NCI-H345 treated with DMSO at 0.1 percent for 48 hours (cell line): Measurements from ENCODE around the gene THSD7B.

Experiments
- DNase-seq: peaks from one replicate; lab custom pipeline; 2025; ENCODE audit not compliant: unreplicated experiment; lab: John Stamatoyannopoulos, UW

Gene THSD7B

DNA sequence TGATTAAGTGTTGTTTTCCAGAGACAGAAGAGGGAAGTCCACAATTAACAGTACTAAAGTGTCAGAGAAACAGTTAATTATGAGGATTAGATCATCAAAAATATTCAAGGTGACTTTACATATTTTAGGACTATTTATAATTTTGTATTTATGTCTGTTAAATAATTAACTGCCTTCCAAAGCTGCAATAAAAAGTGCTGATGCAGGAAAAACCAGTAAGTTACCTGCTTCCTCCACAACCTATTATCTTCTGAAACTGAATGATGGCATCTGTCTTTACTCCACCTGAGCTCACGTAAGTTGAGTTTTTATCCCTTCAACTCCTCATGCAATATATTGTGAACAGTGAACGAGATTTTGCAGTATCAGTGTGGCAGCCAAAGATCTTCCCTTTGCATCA is 570.7 kb downstream of the THSD7B start:
- no peak for DNase-seq

DNA sequence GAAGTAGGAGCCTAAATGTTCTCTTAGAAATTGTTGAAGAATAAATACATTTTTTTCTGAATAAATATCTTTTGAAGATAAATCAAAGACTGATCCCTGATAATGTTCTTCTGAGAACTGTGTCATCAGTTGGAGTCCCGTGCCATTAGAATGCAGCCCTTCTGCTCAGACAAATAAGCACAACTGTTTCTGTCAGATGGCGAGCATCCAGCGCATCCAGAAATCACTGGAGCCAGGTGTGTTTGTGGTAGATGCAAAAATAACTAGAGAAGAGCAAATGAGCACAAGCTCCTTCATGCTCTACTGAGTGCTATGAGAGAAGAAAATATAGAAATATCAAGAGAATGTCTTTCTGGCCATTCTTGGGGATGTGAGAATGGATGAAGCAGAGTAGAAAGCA is 573.7 kb downstream of the THSD7B start:
- no peak for DNase-seq

DNA sequence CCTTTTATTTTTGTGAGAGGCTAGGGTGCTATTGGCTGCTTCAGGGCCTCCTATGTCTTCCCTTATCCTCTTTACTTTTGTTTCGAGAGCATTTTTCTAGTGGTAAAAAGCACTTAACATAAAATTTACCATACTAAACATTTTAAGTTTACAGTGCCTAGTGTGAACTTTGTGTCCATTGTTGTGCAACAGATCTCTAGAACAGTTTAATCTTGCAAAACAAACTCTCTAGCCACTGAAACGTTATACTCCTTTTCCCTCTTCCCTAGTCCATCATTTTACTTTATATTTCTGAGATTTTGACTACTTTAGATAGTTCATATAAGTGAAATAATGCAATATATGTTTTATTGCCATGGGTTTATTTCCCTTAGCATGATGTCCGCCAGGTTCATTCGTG is 580.6 kb downstream of the THSD7B start:
- no peak for DNase-seq

DNA sequence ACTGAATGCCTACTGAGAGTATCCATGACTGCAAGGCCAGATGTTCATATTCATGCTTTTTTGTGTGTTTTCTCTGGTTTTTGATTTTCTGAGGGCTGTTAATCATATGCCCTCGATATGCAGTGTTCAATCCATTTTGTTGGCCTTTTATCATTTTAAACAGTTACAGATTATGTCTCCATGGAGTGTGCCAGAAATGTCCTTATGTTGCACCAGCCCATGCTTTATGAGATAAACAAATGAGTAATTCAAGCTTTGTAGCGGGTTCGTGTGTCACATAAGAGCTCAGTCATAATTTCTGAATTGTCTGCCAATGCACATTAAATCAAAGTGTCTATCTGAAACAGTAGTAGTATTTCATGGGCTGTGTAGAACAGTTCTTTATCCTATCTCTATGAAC is 583.0 kb downstream of the THSD7B start:
- no peak for DNase-seq

DNA sequence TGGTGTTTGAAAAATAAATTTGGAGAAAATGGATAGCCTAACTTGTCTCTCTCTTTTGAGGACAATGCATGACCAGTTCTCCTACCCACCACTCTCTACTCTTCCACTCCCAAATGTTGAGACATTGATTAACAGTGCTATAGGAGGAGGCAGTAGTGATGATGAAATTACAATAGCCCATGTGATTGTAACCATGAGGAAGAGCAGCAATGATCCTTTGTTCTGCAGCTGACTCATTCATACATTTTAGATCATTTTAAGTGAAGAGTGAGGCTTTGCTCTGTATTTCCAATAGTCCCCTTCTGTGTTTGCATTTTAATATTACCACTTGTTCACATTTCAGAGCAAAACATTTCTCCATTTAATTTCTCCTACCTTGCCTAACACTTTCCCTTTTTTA is 592.3 kb downstream of the THSD7B start:
- DNase-seq, result no peak

DNA sequence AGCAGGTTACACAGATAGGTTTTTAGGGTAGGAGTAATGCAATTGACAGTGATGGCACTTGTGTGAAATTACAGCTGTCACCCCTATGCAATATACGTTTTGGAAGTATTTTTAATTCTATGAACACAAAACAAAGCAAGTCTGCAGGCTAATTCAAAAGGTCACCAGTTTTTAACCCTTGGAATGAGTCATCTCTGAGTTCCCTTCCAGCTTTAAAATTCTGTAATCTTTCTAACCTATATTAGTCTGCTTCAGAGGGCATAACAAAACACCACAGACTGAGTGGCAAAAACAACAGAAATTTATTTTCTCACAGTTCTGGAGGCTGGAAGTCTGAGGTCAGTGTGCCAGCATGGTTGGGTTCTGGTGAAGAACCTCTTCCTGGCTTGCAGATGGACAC is 602.0 kb downstream of the THSD7B start:
- no peak for DNase-seq

DNA sequence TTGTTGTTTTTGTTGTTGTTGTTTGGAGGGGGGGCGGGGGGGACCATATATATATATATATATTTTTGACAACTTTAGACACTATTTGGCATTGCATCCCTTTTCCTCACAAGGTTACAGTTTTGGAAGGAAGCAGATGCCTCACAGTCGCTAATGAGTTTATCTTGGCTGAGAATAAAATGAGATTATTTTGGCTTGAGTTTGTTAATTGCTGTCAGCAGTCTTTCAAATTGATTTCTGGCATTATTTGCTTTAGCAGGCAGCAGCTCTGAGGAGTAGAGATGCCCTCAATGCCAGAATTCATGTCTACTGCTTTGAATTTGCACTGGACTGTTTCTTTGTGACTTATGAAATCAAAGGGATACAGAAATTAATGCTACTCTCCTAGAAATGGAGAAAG is 603.8 kb downstream of the THSD7B start:
- DNase-seq, result no peak

DNA sequence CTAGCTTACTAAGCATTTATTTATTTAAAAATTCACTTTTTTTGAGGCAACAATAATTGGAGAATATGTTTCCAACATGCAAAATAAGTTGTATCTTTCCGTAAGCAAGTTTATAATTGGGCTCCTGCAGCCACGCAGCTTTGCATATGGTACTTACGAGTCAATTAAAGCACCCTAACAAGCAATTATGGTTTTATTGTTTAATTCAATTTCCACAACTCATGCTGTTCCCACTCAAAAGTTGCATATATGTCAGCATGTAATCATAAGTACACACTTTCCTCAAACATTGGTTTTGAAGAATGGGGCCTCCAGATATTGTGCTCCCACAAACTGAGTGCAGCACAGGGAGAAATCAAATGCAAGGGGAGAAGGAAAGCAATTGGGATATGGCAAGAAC is 613.8 kb downstream of the THSD7B start:
- DNase-seq, result no peak

DNA sequence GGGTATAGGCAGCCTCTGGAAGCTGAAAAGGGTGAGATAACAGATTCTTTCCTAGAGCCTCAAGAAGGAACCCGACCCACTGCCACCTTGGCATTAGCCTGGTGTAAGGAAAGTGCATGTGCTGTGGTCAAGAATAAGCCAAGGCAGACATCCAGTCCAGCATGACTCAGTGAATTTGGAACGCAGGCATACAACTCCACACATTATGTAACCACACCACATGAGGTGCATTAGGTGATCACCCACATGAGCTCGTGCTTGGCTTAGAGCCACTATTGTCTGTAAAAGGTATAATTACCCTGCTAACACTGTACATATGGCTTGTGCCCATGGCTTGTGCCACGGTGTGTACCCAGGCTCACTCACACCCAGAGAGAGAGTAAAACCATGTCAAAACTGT is 615.3 kb downstream of the THSD7B start:
- DNase-seq, result no peak

DNA sequence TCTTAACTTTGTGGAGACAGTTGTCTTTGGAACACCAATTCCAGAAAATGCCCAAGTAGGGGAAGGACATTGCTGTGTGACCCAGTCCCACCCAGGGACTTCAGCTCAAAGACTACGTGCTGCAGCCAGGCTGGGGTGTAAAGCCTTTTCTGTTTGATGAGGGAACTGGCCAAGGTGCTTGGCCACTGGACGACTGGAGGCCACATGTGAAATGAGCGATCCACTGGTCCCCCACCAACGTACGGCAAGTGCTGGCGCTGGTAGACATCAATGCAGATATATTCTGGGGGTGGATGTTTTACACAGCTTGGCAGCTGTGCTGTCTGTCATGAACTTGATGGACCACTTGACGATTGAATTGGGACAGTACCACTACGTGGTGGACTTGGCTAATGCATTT is 616.4 kb downstream of the THSD7B start:
- no peak for DNase-seq

DNA sequence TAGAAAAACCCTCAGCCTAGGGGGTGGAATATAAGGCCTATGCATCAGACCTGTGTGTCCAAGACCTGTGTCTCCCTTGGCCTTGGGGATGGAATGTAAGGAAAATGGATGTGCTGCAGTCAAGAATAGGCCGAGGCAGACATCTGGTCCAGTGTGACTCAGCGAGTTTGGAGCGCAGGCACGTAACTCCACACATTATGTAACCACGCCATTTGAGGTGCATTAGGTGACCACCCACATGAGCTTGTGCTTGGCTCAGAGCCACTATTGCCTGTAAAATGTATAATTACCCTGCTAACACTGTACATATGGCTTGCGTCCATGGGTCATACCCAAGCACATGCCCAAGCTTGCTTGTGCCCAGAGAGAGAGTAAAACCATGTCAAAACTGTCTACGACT is 618.0 kb downstream of the THSD7B start:
- DNase-seq, result no peak

DNA sequence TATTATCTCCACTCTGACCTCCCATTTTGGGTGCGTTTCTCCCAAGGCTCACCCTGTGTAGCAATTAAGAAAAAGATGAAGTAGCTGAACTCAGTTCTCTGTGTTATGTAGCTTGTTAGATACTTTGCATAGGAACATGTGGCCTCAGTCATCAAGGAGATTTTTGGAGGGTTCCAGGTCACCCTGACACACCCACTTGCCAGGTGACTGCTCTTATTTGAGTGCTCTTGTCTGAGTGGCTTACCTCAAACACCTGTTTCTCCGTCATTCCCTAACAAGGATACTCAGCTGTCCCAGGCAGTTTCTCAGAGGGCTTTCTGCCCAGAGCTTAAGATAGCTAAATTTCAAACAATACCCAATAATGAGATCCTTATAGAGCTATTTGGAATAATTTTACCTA is 621.7 kb downstream of the THSD7B start:
- DNase-seq, result no peak

DNA sequence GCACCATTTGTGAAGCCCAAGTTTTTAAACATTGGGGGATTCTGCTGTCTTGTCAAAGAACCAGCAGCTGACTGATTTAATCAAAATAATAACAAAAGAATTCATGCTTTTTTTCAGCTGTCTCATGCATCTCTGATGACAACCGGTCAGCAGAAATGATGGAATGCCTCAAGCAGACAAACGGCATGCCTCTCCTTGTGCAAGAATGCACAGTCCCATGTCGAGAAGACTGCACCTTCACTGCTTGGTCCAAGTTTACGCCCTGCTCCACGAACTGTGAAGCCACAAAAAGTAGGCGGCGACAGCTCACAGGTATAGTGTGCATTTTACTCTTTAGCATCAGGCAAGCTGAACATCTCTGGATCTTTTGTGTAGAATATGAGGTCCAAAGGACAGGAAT is 640.2 kb downstream of the THSD7B start:
- DNase-seq, result no peak

DNA sequence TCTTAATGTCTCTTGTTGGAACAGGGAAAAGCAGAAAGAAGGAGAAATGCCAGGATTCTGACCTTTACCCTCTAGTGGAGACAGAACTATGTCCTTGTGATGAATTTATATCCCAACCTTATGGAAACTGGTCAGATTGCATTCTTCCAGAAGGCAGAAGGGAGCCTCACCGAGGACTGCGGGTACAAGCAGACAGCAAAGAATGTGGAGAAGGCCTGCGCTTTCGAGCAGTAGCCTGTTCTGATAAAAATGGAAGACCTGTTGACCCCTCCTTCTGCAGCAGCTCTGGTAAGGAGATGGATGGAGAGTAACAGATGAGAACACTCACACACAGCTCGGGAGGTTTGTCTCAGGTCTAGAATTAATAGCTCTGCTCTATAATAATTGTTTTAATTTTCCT is 646.2 kb downstream of the THSD7B start:
- DNase-seq, result no peak

DNA sequence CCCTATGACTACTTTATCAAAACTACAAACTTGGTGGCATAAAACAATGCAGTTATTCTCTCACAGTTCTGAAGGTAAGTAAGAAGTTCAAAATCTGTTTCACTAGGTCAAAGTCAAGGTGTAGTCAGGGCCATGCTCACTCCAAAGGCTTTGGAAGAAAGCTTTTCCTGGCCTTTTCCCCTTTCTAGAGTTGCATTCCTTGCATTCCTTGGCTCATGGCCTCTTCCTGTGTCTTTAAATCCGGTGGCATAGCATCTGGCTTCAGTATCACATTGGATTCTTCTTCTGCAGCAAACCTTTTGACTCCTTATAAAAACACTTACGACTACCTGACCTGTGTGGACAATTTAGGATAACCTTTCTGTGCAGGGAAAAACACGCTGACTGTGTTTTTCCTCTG is 655.4 kb downstream of the THSD7B start:
- DNase-seq, result no peak

DNA sequence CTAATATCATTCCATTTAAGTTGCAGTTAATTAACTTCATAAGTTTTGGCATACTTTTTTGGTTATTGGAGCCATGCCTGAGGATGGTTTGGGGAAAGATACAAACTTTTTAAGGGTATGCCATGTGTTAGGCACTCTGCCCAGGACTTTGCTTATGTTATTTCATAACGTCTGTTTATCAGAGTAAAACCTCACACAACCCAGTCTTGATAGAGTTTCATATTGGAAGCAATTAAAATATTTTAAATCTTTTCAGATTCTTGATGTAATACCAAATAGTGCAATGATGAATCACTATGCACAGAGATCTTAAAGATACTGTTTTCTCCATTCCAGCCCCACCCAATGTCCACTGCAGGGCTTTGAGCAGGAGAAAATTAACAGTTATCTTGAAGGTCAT is 669.8 kb downstream of the THSD7B start:
- DNase-seq, result no peak

DNA sequence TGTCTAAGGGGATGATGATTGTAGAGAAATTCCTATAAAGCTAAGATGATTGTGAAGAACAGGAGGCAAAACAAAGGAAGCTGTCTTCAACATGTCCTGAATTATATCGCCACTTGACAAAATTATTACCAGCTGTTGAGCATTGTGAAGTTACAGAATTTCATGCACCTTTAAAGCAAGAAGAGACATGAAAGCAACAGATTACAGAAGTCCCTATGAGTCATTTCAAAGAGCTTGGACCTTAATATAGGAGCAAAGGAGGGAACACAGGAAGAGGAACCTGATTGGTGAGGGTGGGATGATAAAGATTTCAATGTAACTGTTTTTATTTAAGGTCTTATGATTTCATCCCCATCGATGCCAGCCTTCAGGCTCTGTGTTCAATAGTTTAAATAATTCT is 672.0 kb downstream of the THSD7B start:
- DNase-seq, result no peak

DNA sequence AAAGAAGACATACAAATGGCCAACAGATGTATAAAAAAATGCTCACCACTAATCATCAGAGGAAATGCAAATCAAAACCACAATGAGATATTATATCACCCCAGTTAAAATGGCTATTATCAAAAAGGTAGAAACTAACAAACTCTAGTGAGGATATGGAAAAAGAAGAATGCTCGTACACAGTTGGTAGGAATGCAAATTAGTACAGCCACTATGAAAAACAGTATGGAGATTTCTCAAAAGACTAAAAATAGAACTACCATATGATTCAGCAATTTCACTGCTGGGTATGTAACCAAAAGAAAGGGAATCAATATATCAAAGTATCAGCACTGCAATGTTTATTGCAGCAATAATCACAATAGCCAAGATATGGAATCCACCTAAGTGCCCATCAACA is 679.6 kb downstream of the THSD7B start:
- DNase-seq, result no peak

DNA sequence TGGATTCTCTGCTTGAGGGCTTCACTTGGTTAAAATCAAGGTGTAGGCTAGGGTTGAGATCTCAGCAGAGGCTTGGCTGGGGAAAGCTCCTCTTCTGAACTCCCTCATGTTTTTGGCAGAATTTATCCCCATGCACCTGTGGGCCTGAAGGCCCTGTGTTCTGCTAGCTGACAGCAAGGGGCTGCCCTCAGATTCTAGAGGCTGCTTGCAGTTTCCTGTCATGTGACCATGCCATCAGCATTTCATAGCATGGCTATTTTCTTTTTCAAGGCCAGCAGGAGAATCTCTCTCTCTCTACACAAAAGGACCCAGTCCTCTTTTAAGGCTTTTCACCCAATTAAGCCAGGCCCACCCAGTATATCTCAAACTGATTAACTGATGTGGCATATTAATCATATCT is 684.1 kb downstream of the THSD7B start:
- DNase-seq, result no peak

DNA sequence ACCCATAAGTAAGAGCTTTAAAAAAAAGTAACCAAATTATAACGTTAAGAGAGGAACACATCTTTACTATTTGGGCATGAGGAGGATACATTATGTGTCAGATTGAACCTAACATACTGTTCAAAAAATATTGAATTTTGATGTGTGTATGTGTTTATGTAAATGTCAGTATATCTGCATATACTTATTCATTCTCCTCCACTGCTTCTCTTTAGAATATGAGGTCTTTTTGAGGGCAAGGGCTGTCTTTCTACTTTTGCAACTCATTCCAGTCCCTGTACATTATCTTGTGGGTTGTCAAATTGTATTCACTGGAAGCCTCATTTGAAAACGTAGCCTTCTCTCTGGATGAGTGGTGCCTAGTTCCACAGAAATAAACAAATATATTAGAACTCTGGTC is 689.5 kb downstream of the THSD7B start:
- no peak for DNase-seq

DNA sequence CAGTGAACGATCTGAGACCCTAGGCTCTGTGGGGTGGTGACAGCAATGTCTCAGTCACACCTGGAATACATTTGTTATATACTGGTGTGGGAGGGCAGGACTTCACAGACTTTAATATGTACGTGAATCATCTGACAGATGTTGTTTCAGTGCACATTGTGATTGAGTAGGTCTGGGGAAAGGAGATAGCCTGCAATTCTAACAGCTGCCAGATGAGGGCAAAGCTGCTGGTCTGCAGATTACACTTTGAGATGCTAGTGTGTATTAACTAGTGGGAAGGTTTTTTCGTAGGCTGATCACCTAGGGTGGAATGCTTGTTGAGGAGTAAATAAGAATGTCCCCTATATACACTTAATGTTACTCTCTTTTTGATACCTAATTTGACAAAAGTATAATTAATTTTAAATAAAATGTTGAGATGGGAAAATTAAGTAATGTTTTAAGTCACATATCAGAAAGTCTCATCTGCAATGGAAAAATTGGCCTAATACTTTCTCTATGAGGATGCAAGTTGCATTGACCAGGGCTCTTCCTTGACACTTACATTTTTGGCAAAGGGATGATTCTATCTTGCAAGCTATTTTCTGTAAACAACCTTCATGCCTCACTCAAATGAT is 702.0 kb downstream of the THSD7B start:
- DNase-seq, result peak; percentile 43

DNA sequence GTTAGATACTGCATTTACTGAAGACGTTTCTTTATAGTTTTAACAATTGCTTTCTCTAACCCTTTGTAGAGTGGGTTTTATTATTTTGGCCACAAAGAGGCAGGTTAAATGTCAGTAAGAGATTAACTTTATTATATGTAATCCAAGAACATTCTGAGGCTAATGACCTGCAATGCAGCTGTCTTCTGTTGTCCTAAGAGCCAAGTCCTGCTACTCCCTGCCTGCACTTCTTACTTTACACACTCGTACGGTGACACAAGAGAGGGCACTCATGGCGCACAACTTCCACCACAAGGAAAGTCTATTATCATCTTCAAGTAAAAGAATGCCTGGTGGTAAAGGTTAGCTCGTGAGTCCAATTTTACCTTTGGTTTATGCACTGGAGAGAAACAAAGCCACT is 727.9 kb downstream of the THSD7B start:
- DNase-seq, result no peak

DNA sequence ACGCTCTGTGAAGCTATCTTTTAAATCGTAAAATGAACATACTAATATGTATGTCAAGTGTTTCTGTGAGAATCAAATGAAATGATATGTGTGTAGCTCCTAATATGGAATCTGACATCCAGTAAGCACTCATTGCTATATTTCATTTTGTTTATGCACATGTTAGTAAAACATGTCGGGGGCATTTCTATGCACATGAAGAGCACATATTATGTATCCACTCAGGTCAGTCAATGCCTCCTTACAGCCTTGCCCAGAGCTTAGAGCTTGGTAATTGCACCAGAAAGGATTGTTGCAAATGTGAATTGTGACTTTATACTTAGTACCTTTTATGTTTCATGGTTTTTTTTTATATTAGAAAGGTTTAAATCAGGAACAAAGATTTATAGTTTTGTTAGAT is 735.3 kb downstream of the THSD7B start:
- no peak for DNase-seq

DNA sequence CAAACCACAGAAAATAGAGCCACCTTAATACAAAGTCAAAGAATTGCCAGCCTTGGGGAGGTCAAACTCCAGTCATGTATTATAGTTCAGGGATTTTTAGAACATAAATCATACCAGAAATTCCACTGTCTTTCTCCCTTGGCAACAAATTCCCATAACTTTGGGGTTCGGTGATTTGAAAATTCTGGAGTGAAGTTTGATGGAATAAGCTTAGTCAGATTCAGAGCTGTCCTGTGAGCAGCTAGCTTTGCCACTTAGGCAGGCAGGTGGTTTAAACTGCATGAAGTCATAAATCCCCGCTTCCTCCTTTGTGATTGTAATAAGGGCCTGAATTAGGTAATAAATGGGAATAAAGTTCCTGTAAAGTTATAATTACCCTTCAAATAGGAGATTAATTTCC is 741.9 kb downstream of the THSD7B start:
- no peak for DNase-seq
